COR-L47 (cell line): ENCODE data around the gene IGF2R.
"Not testable (repeated sequence)": the region's sequence is repeated elsewhere in the genome, so short reads cannot be mapped to it uniquely, and the experiment has no call there.

Experiments used
- DNase-seq: peaks from one replicate; lab custom pipeline; 2025; lab: John Stamatoyannopoulos, UW

IGF2R gene

DNA sequence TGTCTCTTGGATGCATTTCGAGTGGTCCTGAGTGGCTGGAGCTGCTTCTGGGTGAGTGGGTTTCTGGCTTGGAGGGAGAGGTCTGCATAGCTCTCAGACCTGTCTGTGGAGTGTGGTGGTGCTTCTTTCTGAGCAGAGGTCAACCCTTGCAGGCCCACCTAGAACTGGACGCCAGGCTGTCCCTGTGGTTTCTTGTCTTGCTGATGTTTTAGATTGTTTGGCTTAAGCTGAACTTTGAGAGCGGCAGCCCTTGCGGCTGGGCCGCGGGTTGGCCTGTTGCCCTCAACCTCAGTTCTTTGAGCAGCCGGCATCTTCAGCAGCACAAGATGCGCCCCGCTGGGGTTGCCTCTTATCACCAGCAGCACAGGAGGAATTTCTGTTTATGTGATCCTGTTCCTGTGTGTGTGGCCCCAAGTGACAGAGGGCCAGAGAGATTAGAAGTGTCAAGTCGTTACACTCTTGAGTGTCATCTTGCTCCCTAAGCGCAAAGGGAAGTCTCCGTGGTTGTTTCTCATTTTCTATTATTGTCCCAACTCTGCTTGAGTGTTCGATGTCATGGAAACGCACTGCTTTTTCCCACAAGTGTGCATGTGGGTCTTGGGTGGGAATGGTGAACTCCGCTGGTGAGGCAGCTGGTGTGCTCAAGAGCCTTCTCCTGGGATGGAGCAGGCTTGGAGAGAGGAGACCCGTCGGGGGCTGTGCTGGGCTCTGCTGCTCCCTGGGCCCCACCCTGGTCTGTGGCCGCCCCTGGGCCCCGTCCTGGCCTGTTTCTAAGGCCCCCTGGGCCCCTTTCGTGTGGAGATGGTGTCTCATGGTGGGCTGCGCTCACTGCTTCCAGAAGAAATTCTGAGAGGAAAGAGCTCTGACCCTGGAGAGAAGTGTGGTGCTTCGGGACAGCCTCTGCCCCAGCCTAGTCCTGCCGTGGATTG lies 132.7 kb downstream of the IGF2R start:
- DNase-seq: no peak

DNA sequence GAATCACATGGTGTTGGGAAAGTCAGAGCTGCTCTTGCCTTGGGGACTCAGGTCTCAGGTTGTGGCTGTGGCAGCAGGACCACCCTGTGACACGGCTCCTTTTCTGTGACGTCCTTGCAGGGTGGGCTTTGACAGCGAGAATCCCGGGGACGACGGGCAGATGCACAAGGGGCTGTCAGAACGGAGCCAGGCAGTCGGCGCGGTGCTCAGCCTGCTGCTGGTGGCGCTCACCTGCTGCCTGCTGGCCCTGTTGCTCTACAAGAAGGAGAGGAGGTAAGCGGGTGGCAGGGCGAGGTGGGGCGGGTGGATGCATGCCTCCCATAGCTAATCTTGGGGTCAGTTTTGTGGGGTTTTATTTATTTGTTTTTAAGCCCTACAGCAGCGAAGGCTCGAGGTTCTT lies 133.5 kb downstream of the IGF2R start:
- DNase-seq: no peak

DNA sequence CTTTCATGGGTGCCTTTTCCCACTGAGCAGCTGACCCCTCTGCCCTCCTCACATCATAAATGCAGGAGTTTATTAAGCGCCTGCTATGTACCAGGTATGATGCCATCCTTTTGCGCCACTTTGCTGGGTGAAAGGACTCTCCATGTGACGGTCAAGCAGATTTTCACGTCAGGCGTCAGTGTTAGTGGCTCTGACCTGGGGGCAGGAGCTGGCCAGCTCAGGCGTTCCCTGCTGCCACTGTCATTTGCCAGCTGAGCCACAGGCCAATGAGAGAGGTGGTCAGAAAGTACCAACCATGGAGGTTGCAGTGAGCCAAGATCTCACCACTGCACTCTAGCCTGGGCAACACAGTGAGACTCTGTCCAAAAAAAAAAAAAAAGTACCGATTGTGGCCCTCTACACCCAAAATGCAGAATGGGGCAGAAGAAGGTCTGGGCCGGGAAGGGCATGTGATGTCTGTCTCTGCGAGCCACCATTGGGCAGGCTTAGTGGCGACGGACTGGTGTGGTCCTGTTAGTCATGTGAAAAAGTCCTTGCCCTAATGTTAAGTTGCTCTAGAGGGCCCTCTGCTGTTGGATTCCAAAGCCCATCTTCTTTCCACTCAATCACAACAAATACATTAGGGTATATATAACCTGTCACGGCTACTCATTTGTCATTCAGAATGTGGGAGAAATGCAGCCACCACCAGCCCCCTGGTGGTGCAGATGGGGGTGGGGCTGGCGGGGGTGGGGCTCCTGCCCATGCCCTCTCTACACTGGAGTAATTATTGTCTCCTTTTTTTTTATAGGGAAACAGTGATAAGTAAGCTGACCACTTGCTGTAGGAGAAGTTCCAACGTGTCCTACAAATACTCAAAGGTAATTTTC lies 134.3 kb downstream of the IGF2R start:
- no peak for DNase-seq

DNA sequence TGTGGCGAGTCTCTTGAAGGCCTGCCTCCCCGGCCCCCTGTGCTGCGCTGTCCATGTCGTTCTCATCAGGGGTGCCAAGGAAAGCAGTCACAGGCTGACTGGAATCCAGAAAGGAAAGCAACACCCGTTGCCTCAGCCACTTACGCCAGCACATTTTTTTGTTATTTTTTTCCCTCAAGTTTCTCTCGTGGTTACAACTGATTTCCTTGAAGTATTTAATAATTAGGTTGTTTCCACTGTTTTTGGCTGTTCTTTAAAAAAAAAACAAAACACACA lies 134.9 kb downstream of the IGF2R start:
- DNase-seq: no peak

DNA sequence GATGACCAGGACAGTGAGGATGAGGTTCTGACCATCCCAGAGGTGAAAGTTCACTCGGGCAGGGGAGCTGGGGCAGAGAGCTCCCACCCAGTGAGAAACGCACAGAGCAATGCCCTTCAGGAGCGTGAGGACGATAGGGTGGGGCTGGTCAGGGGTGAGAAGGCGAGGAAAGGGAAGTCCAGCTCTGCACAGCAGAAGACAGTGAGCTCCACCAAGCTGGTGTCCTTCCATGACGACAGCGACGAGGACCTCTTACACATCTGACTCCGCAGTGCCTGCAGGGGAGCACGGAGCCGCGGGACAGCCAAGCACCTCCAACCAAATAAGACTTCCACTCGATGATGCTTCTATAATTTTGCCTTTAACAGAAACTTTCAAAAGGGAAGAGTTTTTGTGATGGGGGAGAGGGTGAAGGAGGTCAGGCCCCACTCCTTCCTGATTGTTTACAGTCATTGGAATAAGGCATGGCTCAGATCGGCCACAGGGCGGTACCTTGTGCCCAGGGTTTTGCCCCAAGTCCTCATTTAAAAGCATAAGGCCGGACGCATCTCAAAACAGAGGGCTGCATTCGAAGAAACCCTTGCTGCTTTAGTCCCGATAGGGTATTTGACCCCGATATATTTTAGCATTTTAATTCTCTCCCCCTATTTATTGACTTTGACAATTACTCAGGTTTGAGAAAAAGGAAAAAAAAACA lies 136.1 kb downstream of the IGF2R start:
- no peak for DNase-seq

DNA sequence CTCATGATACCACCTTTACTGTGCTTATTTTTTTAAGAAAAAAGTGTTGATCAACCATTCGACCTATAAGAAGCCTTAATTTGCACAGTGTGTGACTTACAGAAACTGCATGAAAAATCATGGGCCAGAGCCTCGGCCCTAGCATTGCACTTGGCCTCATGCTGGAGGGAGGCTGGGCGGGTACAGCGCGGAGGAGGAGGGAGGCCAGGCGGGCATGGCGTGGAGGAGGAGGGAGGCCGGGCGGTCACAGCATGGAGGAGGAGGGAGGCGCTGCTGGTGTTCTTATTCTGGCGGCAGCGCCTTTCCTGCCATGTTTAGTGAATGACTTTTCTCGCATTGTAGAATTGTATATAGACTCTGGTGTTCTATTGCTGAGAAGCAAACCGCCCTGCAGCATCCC lies 137.1 kb downstream of the IGF2R start:
- no peak for DNase-seq

DNA sequence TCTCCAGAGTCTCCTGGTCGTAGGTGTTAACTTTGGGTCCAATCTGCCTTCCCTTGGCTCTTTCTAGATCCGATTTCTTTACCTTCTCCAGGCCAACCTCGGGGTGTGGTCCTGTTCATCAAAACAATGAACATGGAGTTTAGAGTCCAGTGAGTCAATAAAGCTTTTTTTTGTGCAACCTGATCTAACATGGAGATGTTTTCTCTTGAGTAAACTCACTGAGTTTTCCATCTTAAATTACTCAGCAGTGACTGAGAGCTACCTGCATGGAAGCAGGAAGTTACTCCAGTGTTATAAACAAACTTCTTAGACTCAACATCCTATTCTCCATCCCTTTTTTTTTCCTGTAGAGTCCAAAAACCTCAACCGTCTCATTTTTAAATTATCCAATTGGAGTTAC lies 137.8 kb downstream of the IGF2R start:
- no peak for DNase-seq

DNA sequence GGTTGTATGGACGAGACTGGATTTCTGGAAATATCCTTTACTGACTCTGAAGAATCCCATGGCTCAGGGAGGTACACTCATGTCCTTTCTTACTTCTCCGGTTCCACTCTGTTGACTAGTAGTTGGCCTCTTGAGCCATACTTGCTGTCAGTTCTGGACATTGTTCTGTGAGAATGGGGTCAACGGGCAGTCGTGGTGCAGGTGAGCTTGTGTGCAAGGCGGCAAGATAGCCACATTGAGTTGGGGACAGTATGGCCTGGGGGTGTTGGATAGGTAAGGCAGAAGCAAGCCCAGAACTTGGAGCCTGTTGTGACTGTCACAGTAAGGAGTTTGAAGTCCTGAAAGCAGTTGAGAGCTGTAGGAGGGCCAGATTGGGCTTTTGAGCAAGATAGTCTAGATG lies 139.2 kb downstream of the IGF2R start:
- no peak for DNase-seq

GRCh38 chr6:160110586-160111123 lies 141.8 kb downstream of the IGF2R start:
- DNase-seq: no peak

DNA sequence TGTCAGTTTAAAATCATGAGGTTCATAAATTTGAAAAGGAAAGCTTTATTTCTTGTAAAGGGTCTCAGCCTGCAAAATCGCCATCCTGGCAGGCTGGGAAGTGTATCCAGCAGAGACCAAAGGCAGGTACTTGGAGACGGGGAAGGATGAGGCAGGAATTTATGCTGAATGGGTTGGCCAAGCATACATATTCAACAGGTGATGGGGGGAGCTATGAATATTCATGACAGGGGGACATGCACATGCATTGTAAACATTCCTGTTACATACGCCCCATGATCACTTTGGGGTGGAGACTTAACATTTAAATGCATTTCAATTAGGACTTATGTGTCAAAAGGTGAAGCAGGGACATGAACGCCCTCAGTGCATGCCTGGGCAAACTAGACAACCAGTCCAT lies 142.9 kb downstream of the IGF2R start:
- DNase-seq: no peak

DNA sequence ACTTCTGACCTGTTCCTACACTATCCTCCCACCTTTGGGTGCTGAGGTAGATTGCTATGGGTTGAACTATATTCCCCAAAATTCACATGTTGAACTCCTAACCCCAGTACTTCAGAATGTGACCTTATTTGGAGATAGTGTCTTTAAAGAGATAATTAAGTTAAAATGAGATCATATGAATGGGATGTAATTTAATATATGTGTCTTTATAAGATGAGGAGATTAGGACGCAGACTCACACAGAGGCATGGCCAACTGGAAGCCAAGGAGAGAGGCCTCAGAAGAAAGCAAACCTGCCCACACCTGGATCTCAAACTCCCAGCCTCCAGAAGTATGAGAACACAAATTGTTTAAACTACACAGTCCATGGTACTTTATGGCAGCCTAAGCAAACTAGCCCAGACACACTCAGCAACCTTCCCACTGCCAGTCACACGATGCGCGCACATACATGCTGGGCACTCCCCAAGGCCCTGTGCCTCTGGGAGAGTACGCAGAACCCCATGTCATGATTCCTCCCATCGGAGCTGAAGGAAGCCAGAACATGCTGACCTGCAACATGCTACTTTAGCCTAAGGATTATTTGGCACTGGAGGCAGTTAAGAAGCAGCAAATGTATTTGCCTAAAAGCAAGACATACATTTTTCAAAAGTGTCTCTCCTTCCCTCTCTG lies 143.9 kb downstream of the IGF2R start:
- no peak for DNase-seq

DNA sequence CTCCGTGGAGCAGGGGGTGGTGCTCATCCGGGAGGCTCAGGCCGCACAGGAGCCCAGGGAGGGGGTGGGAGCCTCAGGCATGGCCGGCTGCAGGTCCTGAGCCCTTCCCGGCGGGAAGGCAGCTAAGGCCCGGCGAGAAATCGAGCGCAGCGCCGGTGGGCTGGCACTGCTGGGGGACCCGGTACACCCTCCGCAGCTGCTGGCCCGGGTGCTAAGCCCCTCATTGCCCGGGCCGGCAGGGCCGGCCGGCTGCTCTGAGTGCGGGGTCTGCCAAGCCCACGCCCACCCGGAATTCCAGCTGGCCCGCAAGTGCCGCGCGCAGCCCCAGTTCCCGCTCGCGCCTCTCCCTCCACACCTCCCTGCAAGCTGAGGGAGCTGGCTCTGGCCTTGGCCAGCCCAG lies 145.7 kb downstream of the IGF2R start:
- DNase-seq: not testable (repeated sequence)

GRCh38 chr6:160115421-160115820 lies 146.5 kb downstream of the IGF2R start:
- no peak for DNase-seq

DNA sequence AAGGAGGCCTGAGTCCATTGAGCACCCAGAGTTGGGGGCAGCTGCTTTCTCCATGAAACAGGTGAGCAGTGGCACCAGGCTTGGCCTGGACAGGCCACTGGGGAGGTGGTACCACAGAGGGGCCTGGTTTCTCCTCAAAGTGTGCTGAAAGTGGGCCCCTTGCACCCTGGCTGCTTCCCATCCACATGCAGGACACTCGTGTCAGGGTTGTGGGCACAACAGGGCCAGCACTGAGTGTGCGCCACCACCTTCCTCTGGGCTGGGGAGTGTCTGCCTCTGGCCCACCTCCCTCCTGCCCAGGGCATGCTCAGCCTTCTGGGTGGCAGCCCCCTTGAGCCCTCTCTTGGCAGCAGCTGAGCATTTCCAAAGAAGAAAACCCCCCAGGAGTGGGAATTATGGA lies 147.5 kb downstream of the IGF2R start:
- DNase-seq: no peak

GRCh38 chr6:160117137-160117536 lies 148.3 kb downstream of the IGF2R start:
- DNase-seq: no peak

GRCh38 chr6:160118620-160119229 lies 149.8 kb downstream of the IGF2R start:
- no peak for DNase-seq

GRCh38 chr6:160120087-160120486 lies 151.2 kb downstream of the IGF2R start:
- DNase-seq: no peak

DNA sequence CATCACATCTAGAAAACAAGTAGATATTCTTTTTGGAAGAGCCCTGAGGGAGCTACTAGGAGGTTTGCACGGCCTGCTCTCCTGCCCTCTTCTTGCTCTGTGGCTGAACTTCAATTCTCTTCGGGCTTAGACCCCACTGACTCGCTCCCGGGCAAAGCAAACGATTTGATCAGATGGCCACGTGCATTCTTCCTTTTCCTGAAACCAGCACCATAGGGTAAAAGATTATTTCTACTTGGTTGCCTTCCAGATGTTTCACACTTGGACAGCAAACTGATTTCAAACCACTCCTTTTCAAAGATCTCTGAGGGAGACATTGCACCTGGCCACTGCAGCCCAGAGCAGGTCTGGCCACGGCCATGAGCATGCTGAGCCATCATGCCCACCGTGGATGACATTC lies 152.7 kb downstream of the IGF2R start, which contains the start of gene SLC22A1:
Gene SLC22A1 (plus strand): TSS at position 258 of the 400 bp plus-strand sequence. CDS start 121 bp downstream, at position 379.
- no peak for DNase-seq

DNA sequence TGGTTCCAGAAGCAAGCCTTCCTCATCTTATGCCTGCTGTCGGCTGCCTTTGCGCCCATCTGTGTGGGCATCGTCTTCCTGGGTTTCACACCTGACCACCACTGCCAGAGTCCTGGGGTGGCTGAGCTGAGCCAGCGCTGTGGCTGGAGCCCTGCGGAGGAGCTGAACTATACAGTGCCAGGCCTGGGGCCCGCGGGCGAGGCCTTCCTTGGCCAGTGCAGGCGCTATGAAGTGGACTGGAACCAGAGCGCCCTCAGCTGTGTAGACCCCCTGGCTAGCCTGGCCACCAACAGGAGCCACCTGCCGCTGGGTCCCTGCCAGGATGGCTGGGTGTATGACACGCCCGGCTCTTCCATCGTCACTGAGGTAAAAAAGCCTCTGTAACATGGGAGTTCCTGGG lies 153.1 kb downstream of the IGF2R start:
- DNase-seq: no peak

- no peak for DNase-seq
Measured at GRCh38 chr6:160122744-160123143, 153.9 kb downstream of the IGF2R start.

- no peak for DNase-seq
Measured at GRCh38 chr6:160124007-160124406, 155.1 kb downstream of the IGF2R start.
